HG03135 (cell line): Measurements from ENCODE around the gene NLRC5.

Experiments used
- ATAC-seq: cut with Tn5 transposase; IDR thresholded peaks from one replicate; pipeline ENCODE4 v1.9.1; 2021; ENCODE audit warnings: mild to moderate bottlenecking, moderate library complexity; ENCODE audit not compliant: unreplicated experiment

NLRC5 gene

DNA sequence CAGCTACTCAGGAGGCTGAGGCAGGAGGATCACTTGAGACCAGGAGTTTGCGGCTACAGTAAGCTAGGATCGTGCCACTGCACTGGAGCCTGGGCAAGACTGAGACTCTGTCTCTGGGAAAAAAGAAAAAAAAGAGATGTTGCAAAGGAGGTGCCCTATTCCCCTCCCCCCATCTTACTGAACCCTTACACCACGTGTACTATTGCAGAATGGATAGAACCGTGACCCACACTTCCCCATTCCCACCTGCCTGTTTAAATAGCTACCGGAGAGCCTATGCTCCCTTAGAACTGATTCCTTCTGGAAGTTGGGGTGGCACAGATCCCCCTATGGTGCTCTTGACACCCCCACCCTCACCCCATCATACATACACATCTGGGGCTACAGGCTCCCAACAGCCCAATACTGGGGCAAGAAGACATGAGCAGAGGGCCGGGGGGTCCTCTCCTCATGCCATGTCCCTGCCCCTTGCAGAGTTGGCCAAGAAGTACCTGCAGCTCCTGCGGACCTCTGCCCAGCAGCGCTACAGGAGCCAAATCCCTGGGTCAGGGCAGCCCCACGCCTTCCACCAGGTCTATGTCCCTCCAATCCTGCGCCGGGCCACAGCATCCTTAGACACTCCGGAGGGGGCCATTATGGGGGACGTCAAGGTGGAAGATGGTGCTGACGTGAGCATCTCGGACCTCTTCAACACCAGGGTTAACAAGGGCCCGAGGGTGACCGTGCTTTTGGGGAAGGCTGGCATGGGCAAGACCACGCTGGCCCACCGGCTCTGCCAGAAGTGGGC lies 35.7 kb downstream of the NLRC5 start:
- no peak for ATAC-seq

DNA sequence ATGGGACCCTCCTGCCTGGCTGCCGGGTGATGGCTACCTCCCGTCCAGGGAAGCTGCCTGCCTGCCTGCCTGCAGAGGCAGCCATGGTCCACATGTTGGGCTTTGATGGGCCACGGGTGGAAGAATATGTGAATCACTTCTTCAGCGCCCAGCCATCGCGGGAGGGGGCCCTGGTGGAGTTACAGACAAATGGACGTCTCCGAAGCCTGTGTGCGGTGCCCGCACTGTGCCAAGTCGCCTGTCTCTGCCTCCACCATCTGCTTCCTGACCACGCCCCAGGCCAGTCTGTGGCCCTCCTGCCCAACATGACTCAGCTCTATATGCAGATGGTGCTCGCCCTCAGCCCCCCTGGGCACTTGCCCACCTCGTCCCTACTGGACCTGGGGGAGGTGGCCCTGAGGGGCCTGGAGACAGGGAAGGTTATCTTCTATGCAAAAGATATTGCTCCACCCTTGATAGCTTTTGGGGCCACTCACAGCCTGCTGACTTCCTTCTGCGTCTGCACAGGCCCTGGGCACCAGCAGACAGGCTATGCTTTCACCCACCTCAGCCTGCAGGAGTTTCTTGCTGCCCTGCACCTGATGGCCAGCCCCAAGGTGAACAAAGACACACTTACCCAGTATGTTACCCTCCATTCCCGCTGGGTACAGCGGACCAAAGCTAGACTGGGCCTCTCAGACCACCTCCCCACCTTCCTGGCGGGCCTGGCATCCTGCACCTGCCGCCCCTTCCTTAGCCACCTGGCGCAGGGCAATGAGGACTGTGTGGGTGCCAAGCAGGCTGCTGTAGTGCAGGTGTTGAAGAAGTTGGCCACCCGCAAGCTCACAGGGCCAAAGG lies 36.8 kb downstream of the NLRC5 start:
- ATAC-seq: no peak

DNA sequence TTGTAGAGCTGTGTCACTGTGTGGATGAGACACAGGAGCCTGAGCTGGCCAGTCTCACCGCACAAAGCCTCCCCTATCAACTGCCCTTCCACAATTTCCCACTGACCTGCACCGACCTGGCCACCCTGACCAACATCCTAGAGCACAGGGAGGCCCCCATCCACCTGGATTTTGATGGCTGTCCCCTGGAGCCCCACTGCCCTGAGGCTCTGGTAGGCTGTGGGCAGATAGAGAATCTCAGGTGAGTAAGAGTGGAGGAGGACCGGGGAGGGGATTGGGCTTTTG lies 37.4 kb downstream of the NLRC5 start:
- ATAC-seq: no peak

- no peak for ATAC-seq
Observed at GRCh38 chr16:57027067-57027466, 37.7 kb downstream of the NLRC5 start.

- ATAC-seq: no peak
Observed at GRCh38 chr16:57028086-57028485, 38.7 kb downstream of the NLRC5 start.

GRCh38 chr16:57029161-57030160 lies 40.1 kb downstream of the NLRC5 start:
- no peak for ATAC-seq

- ATAC-seq: no peak
Observed at GRCh38 chr16:57030346-57030902, 41.1 kb downstream of the NLRC5 start.

- no peak for ATAC-seq
Observed at GRCh38 chr16:57031156-57031555, 41.8 kb downstream of the NLRC5 start.

DNA sequence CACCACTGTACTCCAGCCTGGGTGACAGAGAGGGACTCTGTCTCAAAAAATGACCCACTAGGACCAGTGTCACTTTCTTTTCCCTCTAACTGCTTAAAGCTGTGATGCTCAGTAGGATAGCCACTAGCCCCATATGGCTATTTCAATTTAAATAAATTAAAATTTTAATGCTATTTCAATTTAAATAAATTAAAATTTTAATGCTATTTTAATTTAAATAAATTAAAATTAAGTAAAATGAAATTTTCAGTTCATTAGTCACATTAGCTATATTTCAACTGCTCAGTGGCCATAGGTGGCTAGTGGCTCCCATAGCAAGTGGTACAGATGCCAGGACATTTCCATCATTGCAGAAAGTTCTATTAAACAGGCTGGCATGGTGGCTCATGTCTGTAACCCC lies 43.0 kb downstream of the NLRC5 start:
- no peak for ATAC-seq

- no peak for ATAC-seq
Observed at GRCh38 chr16:57032931-57033330, 43.6 kb downstream of the NLRC5 start.

GRCh38 chr16:57036315-57036714 lies 47.0 kb downstream of the NLRC5 start:
- no peak for ATAC-seq

DNA sequence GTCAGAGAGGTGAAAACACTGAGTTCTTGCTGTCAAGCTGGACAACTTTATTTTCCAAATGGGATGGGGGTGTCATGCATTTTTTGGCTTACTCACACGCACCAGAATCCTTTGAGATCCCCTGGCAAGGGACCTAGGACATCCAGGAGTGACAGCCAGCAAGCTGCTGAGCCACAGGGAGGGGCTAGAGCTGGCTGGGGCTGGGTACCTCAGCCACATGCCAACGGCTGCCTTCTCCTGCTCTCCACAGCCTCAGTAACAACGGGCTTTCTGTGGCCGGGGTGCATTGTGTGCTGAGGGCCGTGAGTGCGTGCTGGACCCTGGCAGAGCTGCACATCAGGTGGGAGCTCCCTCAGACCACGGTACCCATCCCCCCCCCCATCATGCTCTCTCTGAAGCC lies 47.6 kb downstream of the NLRC5 start:
- ATAC-seq: no peak

GRCh38 chr16:57038166-57038565 lies 48.8 kb downstream of the NLRC5 start:
- ATAC-seq: no peak

DNA sequence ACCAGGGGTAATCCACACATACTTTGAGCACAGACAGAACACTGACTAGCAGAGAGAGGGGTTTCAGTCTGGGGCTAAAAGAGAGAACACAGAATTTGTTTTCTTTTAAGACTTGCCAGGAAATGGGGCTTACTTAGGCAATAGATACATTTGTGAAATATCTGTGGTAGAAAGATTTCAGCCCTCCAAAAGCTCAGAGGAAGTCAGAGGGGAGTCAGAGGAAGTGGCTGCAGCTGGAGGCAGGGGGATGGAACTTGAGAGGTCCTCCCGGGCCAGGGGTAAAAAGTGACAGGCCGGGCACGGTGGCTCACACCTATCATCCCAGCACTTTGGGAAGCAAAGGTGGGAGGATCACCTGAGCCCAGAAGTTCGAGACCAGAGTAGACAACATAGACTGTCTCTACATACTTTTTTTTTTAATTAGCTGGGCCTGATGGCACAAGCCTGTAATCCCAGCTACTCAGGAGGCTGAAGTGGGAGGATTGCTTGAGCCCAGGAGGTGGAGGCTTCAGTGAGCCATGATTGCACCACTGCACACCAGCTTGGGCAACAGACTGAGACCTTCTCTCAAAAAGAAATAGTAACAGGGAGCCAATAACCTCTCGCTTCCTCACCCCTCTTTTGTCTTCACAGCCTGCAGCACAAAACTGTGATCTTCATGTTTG lies 49.9 kb downstream of the NLRC5 start:
- no peak for ATAC-seq

DNA sequence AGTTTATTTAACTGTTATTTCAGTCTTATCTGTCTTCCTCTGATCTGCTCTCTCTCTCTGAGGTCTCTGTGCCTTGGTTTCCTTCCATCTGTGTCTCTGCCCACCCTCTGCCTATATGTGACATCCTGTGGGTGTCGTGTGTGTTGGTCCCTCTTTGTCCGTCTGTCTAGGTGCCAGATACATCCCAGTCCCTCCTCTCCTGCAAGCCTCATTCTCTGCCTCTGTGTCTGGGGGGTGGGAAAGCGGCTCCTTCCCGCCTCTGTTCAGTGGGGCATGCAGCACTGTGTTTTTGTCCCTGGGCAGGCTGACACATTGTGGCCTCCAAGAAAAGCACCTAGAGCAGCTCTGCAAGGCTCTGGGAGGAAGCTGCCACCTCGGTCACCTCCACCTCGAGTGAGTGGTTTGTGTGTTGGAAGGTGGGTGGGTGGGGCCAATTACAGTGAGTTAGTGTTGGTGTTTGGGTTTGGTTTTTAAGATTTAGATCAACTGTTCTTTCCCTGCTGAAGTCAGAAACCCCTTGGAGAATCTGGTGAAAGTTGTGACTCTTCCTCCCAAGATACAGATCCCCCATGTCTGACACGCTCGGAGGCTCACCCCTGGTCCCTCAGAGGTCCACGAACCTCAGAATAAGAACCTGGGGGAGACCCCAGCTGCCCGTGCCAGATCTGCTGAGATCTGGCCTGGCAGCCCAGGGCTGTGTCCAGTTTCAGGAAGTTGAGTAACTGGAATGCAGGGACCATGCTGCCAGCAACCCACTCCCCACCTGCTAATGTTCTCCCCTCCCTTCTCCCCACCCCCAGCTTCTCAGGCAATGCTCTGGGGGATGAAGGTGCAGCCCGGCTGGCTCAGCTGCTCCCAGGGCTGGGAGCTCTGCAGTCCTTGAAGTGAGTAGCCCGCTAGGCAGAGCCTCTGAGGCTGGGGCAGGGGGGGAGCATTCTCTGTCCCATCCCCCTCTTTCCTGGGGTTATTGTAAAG lies 52.1 kb downstream of the NLRC5 start:
- peak; percentile 24 for ATAC-seq

GRCh38 chr16:57042157-57043111 lies 53.1 kb downstream of the NLRC5 start:
- peak; percentile 68 for ATAC-seq

- ATAC-seq: no peak
Observed at GRCh38 chr16:57043248-57043647, 53.9 kb downstream of the NLRC5 start.
